Esophagus mucosa (tissue), 1 donor: Measurements from ENCODE around the gene DPPA5. TPM values are rescaled to one million over a fixed set of nuclear protein-coding genes. Genes with fewer than 3 reads are reported as not detected.

Source experiments
- total RNA-seq: library from RNA; stranded (reverse); gene quantifications from one replicate; pipeline ENCODE4 v1.2.4, GENCODE V29; 2023
- donor health status: DM: yes; HTN: yes; CAD: no.

DPPA5 gene
- total RNA-seq, 1 donor from 2014 or later = not detected

Other genes starting within 250 kb of the DPPA5 start
- gene KHDC1L, start 128.8 kb downstream of the DPPA5 start, total RNA-seq = 0.32 TPM
- gene KHDC1, start 91.1 kb downstream of the DPPA5 start, total RNA-seq = 0.88 TPM
- gene KHDC3L, start 8.4 kb upstream of the DPPA5 start, total RNA-seq = not detected
- gene OOEP, start 15.6 kb upstream of the DPPA5 start, total RNA-seq = 0.36 TPM
- gene DDX43, start 40.6 kb upstream of the DPPA5 start, total RNA-seq = 0.56 TPM
- gene CGAS, start 98.0 kb upstream of the DPPA5 start, total RNA-seq = 8.6 TPM
- gene MTO1, start 107.5 kb upstream of the DPPA5 start, total RNA-seq = 18.5 TPM
- 7,434 TPM for gene EEF1A1, start 166.8 kb upstream of the DPPA5 start, total RNA-seq